Mesendoderm (in vitro differentiated cells): ENCODE data around the gene RPL35. TPM values are rescaled to one million over a fixed set of nuclear protein-coding genes. Genes with fewer than 3 reads are reported as not detected.

Source experiments
- DNase-seq: peaks from one replicate; pipeline ENCODE4 v3.0.0; 2013
- H2AK5ac ChIP-seq: 2 replicates; pipeline ENCODE4 v1.6.1; 2013; ENCODE audit warnings: low read length, inconsistent platforms
- H2BK120ac ChIP-seq: 2 replicates; pipeline ENCODE4 v1.6.1; 2013; ENCODE audit warnings: low read depth, mild to moderate bottlenecking, low read length, moderate library complexity, mixed read lengths
- H2BK15ac ChIP-seq: replicated peaks from 2 replicates; pipeline ENCODE4 v1.6.1; 2013; ENCODE audit warnings: low read depth, mild to moderate bottlenecking, moderate library complexity
- H2BK5ac ChIP-seq: 2 replicates; pipeline ENCODE4 v1.6.1; 2013; ENCODE audit warnings: low read length, inconsistent platforms
- H3K18ac ChIP-seq: 2 replicates; pipeline ENCODE4 v1.6.1; 2013; ENCODE audit warnings: mild to moderate bottlenecking, low read length, mixed read lengths
- H3K23ac ChIP-seq: one replicate; pipeline ENCODE4 v1.6.1; 2013; ENCODE audit warnings: low read length
- H3K27ac ChIP-seq: 2 replicates; pipeline ENCODE4 v1.5.1; 2013; ENCODE audit warnings: low read depth, mild to moderate bottlenecking, inconsistent platforms, low read length, moderate library complexity
- H3K27me3 ChIP-seq: 2 replicates; pipeline ENCODE4 v1.6.1; 2013; ENCODE audit warnings: low read length, control low read depth, mild to moderate bottlenecking, inconsistent platforms; ENCODE audit not compliant: insufficient read depth, poor library complexity
- H3K36me3 ChIP-seq: 2 replicates; pipeline ENCODE4 v1.6.1; 2013; ENCODE audit warnings: low read length, inconsistent platforms; ENCODE audit not compliant: control insufficient read depth, insufficient read depth
- H3K4ac ChIP-seq: one replicate; pipeline ENCODE4 v1.6.1; 2013; ENCODE audit warnings: low read depth, mild to moderate bottlenecking, low read length, moderate library complexity
- H3K4me1 ChIP-seq: 2 replicates; pipeline ENCODE4 v1.6.1; 2013; ENCODE audit warnings: low read depth, low read length, inconsistent platforms; ENCODE audit not compliant: control insufficient read depth
- H3K4me2 ChIP-seq: 2 replicates; pipeline ENCODE4 v1.6.1; 2013; ENCODE audit warnings: low read length
- H3K4me3 ChIP-seq: 2 replicates; pipeline ENCODE4 v1.5.1; 2013; ENCODE audit warnings: mild to moderate bottlenecking, low read length
- H3K56ac ChIP-seq: one replicate; pipeline ENCODE4 v1.6.1; 2013; ENCODE audit warnings: low read length
- H3K79me1 ChIP-seq: 2 replicates; pipeline ENCODE4 v1.6.1; 2013; ENCODE audit warnings: low read length, inconsistent platforms
- H3K79me2 ChIP-seq: 2 replicates; pipeline ENCODE4 v1.6.1; 2013; ENCODE audit warnings: mild to moderate bottlenecking, low read length; ENCODE audit not compliant: control insufficient read depth, insufficient read depth
- H3K9ac ChIP-seq: 2 replicates; pipeline ENCODE4 v1.6.1; 2013; ENCODE audit warnings: low read length, inconsistent platforms
- H4K5ac ChIP-seq: one replicate; pipeline ENCODE4 v1.6.1; 2013; ENCODE audit warnings: low read length
- H4K8ac ChIP-seq: one replicate; pipeline ENCODE4 v1.6.1; 2013; ENCODE audit warnings: low read depth, mild to moderate bottlenecking, control low read depth, low read length, moderate library complexity
- WGBS: extraction: QIAGEN DNeasy Blood & Tissue Kit; methylation state at CpG from one replicate; pipeline ENCODE4 v1.1.7; 2013; ENCODE audit warnings: low lambda C conversion rate, missing lambda C conversion rate; ENCODE audit not compliant: insufficient coverage; ENCODE audit errors: extremely low coverage; 5-methylcytosine and 5-hydroxymethylcytosine counted together
- polyA plus RNA-seq, 2 experiments: library from polyadenylated mRNA; stranded (reverse); fragments of 200-250 nt; gene quantifications; one replicate each; pipeline ENCODE4 v1.2.3, GENCODE V29; 2013

RPL35 gene
- polyA plus RNA-seq (2013, experiment 1 of 2): 5,500 TPM
- polyA plus RNA-seq (2013, experiment 2 of 2): 5,550 TPM

DNA sequence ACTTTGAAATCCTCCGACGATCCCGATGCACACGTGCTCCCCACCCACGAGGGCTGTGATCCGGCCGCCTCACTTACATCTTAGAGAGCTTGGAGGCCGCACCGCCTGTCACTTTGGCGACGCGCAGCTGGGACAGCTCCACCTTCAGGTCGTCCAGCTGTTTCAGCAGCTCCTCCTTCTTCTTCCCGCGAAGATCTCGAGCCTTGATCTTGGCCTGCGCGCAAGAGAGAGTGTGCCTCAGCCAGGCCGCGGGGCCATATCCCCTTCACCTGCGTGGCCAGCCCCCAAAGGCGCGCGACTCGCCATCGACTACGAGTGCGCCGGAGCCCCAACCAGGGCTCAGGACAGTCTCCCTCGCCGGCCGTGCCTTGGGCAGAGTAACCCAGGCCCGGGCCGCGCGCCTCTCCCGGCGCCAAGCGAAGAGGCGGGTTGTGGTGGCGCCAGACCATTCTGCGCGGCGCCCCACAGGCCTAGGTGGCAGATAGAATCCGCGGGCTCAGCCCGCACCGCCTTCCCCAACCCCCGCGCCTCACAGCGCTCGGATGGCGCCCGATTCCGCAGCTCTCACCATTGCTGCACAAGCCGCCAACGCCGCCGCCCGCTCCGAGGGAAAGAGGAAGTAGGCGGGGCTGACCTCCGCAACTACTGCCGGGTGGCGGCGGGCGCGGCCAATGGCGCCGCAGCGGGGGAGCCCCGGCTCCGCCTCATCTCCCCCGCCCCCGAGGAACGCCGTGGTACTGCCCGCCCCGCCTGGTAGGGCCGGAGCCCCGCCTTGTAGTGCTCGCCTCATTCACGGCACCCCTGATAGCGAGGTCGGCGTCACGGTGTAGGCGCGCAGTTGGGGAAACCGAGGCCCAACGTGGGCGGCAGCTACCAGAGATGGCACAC lies at the start of gene RPL35, which contains the start of gene ARPC5L:
TSS of gene RPL35 (minus strand) at position 616 of the 888 bp plus-strand sequence. CDS start at position 571, 45 bp downstream.
TSS of gene ARPC5L (plus strand) at position 789 of the 888 bp plus-strand sequence. CDS start 7,161 bp downstream, outside the sequence.
- H3K4me2 ChIP-seq: peak within 1 kb of the TSS; percentile 99
- H3K27ac ChIP-seq: peak within 1 kb of the TSS; percentile 88
- H3K4ac ChIP-seq: peak within 1 kb of the TSS; percentile 93
- H3K4me1 ChIP-seq: peaks cover 4% of the 10 kb centered on the region
- H3K18ac ChIP-seq: peak within 1 kb of the TSS; percentile 69
- H3K27me3 ChIP-seq: no peaks in the 10 kb centered on the region
- peaks cover 34% of the 10 kb centered on the region for H3K79me2 ChIP-seq
- peak within 1 kb of the TSS; percentile 55 for H2BK120ac ChIP-seq
- H4K5ac ChIP-seq: no peak within 1 kb of the TSS
- no CpG with 5 or more reads among the region's 92 CpGs for WGBS
- peak; percentile 96 for DNase-seq
- H3K4me3 ChIP-seq: peak within 1 kb of the TSS; percentile 95
- peaks cover 32% of the 10 kb centered on the region for H3K36me3 ChIP-seq
- peak within 1 kb of the TSS; percentile 97 for H3K23ac ChIP-seq
- no peak within 1 kb of the TSS for H4K8ac ChIP-seq
- H2BK15ac ChIP-seq: no peak within 1 kb of the TSS
- H2BK5ac ChIP-seq: peak within 1 kb of the TSS; percentile 99
- peak within 1 kb of the TSS; percentile 99 for H3K56ac ChIP-seq
- peak within 1 kb of the TSS; percentile 98 for H3K9ac ChIP-seq
- peaks cover 18% of the 10 kb centered on the region for H3K79me1 ChIP-seq
- peak within 1 kb of the TSS; percentile 8 for H2AK5ac ChIP-seq

DNA sequence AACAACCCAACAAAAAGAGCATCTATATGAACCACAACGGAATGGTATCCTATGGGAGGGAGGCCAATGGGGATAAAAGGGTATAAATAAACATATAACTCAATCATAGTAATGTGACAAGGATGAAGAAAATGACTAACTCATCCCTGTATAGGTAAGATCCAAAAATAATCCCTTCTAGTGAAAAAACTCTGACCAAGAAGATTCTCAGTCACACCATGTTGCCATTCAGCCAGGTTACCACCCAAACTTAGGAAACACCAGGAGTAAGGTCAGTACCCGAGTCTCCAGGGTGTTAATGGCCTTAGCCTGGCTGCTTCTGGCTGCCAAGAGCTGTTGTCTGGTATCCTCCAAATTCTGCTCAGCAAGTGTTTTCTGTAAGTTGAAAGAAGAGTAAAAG lies 46.3 kb upstream of the RPL35 start:
- no peak overlapping the region for H3K9ac ChIP-seq
- H2BK120ac ChIP-seq: no peak overlapping the region
- no peak overlapping the region for H3K18ac ChIP-seq
- no peaks in the 10 kb centered on the region for H3K79me2 ChIP-seq
- H3K4me1 ChIP-seq: no peaks in the 10 kb centered on the region
- H2BK15ac ChIP-seq: no peak overlapping the region
- H4K5ac ChIP-seq: no peak overlapping the region
- H3K79me1 ChIP-seq: no peaks in the 10 kb centered on the region
- H3K27ac ChIP-seq: no peak overlapping the region
- DNase-seq: no peak
- no peak overlapping the region for H3K4ac ChIP-seq
- H4K8ac ChIP-seq: no peak overlapping the region
- no peaks in the 10 kb centered on the region for H3K36me3 ChIP-seq
- H2AK5ac ChIP-seq: no peak overlapping the region
- no peak overlapping the region for H3K56ac ChIP-seq
- WGBS: no CpG with 5 or more reads among the region's 2 CpGs
- no peaks in the 10 kb centered on the region for H3K27me3 ChIP-seq
- no peak overlapping the region for H2BK5ac ChIP-seq
- H3K23ac ChIP-seq: no peak overlapping the region
- H3K4me2 ChIP-seq: no peak overlapping the region
- H3K4me3 ChIP-seq: no peak overlapping the region

DNA sequence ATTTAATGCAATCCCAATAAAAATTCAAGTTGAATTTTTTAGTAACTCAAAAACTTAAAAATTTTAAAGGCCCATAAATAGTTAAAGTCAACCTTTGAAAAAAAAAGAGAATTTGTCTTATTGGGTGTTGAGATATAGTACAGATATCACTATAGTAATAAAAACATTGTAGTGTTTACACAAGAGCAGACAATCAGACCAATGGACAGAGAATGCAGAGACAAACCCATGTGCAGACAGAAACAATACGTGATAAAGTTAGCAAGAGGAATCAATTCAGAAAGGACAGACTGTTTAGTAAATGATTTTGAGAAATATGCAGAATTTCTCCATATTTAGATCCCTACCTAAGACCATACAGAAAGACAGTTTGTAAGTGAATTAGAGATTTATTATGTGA lies 45.2 kb upstream of the RPL35 start:
- Histone ChIP-seq H2BK15ac (no peak overlapping the region), H3K4me3 (no peak overlapping the region), H3K18ac (no peak overlapping the region), H3K56ac (no peak overlapping the region), H4K5ac (no peak overlapping the region), H3K4ac (no peak overlapping the region), H3K27me3 (no peaks in the 10 kb centered on the region), H3K4me2 (no peak overlapping the region), H3K36me3 (no peaks in the 10 kb centered on the region), H3K79me2 (no peaks in the 10 kb centered on the region), H4K8ac (no peak overlapping the region), H3K79me1 (no peaks in the 10 kb centered on the region), H2BK5ac (no peak overlapping the region), H3K27ac (no peak overlapping the region), H2BK120ac (no peak overlapping the region), H3K9ac (no peak overlapping the region), H3K4me1 (no peaks in the 10 kb centered on the region), H3K23ac (no peak overlapping the region), H2AK5ac (no peak overlapping the region)
- WGBS: no CpG with 5 or more reads among the region's 1 CpG
- DNase-seq: no peak

- no peak overlapping the region for H3K56ac ChIP-seq
- H3K4ac ChIP-seq: no peak overlapping the region
- no peaks in the 10 kb centered on the region for H3K4me1 ChIP-seq
- no peak for DNase-seq
- H3K36me3 ChIP-seq: no peaks in the 10 kb centered on the region
- H2BK120ac ChIP-seq: no peak overlapping the region
- H3K79me2 ChIP-seq: no peaks in the 10 kb centered on the region
- H3K18ac ChIP-seq: no peak overlapping the region
- H3K9ac ChIP-seq: no peak overlapping the region
- no peak overlapping the region for H4K5ac ChIP-seq
- H3K27me3 ChIP-seq: no peaks in the 10 kb centered on the region
- no peaks in the 10 kb centered on the region for H3K79me1 ChIP-seq
- no peak overlapping the region for H3K4me2 ChIP-seq
- H3K23ac ChIP-seq: no peak overlapping the region
- H3K27ac ChIP-seq: no peak overlapping the region
- H2BK5ac ChIP-seq: no peak overlapping the region
- no peak overlapping the region for H4K8ac ChIP-seq
- H3K4me3 ChIP-seq: no peak overlapping the region
- WGBS: no CpG with 5 or more reads among the region's 9 CpGs
- H2BK15ac ChIP-seq: no peak overlapping the region
- H2AK5ac ChIP-seq: no peak overlapping the region
These were observed 38.1 kb upstream of the RPL35 start for GRCh38 chr9:124899845-124900244.

DNA sequence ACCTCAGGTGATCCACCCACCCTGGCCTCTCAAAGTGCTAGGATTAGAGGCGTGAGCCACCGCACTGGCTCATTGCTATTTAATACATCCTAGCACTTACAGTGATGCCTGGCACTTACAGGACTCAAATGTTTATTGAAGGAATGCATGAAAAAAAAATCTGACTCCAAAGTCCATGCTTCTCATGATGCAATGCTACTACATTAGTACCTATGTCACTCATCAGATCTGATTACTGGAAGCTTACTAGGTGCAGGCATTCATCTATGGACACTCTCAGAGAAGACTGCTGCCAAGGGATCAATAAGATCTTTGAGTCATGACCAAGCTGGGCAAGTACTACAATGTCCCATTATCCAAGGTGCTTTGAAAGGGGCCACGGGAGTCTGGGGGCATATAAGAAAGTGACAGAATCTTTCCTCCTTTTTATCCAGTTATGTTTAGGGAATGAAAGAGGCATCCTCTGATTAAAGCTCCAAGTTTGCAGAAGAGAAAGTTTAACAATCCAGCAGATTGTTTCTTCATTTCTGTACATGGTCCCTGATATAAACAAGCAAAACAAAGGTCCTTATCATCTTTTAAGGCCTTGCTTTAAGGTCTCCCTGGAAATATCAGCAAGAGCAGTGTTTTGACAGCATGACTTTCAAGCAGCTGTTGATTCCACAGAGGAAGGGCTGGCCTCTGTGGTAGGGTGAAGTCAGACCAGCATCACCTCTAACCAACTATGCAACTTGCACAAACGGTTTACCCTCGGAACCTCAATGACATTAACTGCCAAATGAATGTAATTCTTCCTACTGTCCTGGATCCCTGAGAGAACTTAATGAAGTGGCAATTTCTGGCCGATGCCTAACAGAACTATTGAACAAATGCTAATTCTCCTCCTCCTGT lies 36.1 kb upstream of the RPL35 start:
- Histone ChIP-seq H3K56ac (no peak overlapping the region), H4K5ac (no peak overlapping the region), H3K18ac (no peak overlapping the region), H3K4ac (no peak overlapping the region), H3K9ac (no peak overlapping the region), H2BK5ac (no peak overlapping the region), H3K4me2 (no peak overlapping the region), H3K23ac (peak overlapping the region; percentile 15), H3K27me3 (no peaks in the 10 kb centered on the region), H2BK15ac (no peak overlapping the region), H2AK5ac (no peak overlapping the region), H4K8ac (no peak overlapping the region), H3K36me3 (no peaks in the 10 kb centered on the region), H3K4me3 (no peak overlapping the region), H3K4me1 (no peaks in the 10 kb centered on the region), H3K79me1 (no peaks in the 10 kb centered on the region), H3K27ac (no peak overlapping the region), H3K79me2 (no peaks in the 10 kb centered on the region), H2BK120ac (no peak overlapping the region)
- no CpG with 5 or more reads among the region's 6 CpGs for WGBS
- no peak for DNase-seq
